Spleen (tissue), 7 donors: ENCODE results near the gene URGCP.

Experiments
- POLR2A ChIP-seq, 3 donors: fragments of 450-650 bp; IDR thresholded peaks; one replicate each; pipeline ENCODE4 v1.5.1; 2017; ENCODE audit warnings: antibody characterized with exemption in 3 of 3, mild to moderate bottlenecking in 1 of 3
- POLR2AphosphoS5 ChIP-seq, 3 donors: sonication (generic); formaldehyde crosslinking; IDR thresholded peaks; one replicate each; pipeline ENCODE4 v1.5.1; 2017; ENCODE audit warnings: antibody characterized with exemption in 3 of 3
- TF ChIP-seq, protein P1 (sequence below), 11 experiments: fragments of 200-600 bp in 7 of 11; fragments of 450-650 bp in 4 of 11; sonication (generic) in 4 of 11; IDR thresholded peaks in 8 of 11; conservative IDR thresholded peaks in 3 of 11; 1 replicate in 7 of 11; 2 replicates in 4 of 11; pipeline versions ENCODE4 v1.4.0 to v1.8.0; 2016 to 2021; ENCODE audit warnings: antibody characterized with exemption in 11 of 11, inconsistent platforms in 4 of 11, mild to moderate bottlenecking in 1 of 11
- donor health status: DM: no; HTN: no; CAD: no; lungs with moderate emphysema.
- donor health status: DM: no; HTN: no; CAD: no.
- donor health status: DM: no; HTN: no; CAD: no.

DNA sequence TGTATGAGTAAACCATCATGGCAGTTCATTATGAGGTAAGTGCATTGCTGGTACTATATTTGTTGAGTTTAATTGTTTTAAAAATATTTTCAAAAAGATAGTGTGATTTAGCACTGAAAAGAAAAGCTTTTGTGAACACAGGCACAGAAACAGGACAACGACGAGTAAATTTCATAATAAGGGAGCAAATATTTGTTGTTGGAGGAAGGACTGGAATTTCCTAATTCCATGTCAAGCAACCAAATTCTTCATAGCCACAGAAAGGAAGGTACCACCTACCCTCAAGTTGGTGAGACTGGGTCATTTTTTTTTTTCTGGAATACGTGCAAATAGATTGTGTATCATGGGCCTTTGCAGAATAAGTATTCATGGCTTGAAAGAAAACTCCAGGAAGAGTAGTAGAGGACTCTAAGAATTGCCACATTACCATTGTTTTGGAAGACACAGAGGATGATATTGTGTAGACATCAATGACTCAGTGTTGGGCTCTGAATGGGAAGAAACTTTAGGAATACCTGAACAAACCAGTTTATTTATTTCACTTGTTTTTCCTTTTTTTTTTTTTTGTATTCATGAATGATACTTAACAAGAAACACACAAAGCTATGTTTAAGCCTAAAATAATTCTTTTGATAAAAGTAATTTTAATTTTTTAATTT, 27.6 kb upstream of the URGCP start:
- TF ChIP-seq, protein P1, sequence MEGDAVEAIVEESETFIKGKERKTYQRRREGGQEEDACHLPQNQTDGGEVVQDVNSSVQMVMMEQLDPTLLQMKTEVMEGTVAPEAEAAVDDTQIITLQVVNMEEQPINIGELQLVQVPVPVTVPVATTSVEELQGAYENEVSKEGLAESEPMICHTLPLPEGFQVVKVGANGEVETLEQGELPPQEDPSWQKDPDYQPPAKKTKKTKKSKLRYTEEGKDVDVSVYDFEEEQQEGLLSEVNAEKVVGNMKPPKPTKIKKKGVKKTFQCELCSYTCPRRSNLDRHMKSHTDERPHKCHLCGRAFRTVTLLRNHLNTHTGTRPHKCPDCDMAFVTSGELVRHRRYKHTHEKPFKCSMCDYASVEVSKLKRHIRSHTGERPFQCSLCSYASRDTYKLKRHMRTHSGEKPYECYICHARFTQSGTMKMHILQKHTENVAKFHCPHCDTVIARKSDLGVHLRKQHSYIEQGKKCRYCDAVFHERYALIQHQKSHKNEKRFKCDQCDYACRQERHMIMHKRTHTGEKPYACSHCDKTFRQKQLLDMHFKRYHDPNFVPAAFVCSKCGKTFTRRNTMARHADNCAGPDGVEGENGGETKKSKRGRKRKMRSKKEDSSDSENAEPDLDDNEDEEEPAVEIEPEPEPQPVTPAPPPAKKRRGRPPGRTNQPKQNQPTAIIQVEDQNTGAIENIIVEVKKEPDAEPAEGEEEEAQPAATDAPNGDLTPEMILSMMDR (IDR thresholded peaks at IDR 0.05 in 8 of 11, conservative IDR thresholded peaks at IDR 0.05 in 3 of 11), result no peak
- TF ChIP-seq POLR2A (IDR thresholded peaks at IDR 0.05) (no peak), POLR2AphosphoS5 (IDR thresholded peaks at IDR 0.05) (no peak)
